NCI-H69 (cell line): ENCODE measurements around the gene POLR2J3.
"Not testable (repeated sequence)": the region's sequence is repeated elsewhere in the genome, so short reads cannot be mapped to it uniquely, and the experiment has no call there.

ENCODE experiments used
- DNase-seq: peaks from one replicate; lab custom pipeline; 2025; lab: John Stamatoyannopoulos, UW

The POLR2J3 gene

DNA sequence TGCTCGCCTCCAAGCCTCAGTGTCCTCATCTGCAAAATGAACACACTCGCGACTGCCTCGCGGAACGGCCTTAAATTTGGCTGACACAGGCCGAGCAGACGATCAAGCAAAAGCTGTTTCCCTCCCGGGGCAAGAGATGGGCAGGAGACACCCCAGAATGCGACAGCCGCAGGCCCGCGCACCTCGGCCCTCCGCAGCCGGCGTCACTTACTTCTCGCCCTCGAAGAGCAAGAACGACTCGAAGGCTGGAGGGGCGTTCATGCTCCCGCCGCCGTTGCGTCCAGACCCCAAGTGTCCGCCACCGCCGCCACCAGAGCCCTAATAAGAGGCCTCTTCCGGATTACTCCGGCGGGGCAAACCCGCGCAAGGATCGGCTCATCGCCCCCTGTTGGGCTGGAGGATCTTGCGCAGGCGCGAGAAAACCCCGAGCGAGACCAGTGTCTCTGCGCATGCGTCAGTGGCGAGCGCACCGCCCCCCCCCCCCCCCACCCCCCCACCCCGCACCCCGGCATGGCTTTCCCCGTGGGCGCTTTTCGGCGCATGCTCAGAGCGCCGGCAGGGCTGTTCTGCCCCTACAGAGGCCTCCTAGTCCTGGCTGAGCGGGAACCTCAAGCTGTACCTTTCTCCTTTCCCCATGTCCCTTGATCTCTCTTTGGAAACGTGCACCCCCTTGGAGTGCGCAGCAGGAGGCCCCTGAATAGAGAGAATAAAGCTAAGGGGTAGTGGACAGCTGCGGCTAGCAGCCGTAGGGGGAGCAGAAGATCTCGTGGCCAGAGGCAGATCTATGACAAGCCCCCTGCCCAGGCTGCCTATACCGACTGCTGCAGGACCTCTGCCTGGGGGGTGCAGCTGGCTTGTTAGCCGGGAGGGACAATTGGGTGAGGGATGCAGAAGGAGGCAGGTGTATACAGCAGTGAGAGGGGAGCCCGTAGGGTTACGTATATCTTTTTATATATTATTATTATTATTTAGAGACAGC lies at the start of gene POLR2J3:
TSS of gene POLR2J3 (minus strand) at position 323 of the 979 bp plus-strand sequence. CDS start at position 261, 62 bp downstream.
- not testable (repeated sequence) for DNase-seq

GRCh38 chr7:102618122-102618521 lies 45.7 kb upstream of the POLR2J3 start:
- not testable (repeated sequence) for DNase-seq

GRCh38 chr7:102616507-102617125 lies 44.2 kb upstream of the POLR2J3 start, which contains the start of gene RASA4:
Gene RASA4 (minus strand): TSS chr7:102616756. CDS start chr7:102616689, 67 bp downstream.
- DNase-seq: not testable (repeated sequence)

DNA sequence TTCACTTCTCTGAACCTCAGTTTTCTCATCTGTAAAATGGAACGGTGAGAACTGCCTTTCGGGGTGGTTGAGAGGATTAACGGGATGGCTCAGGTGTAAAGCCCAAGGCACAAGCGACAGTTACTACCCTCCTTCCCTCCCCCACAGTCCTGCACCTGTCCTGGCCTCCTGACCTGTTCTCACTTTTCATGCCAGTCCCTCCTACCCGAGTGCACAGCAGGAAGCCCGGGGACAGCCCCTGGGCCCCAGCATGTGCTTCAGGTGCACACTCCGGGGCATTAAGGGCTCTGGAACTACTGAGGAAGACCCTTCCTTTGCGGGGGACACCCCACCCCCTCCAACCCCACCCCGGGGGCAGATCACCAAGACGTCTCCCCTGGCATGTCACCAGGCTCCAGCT lies 43.5 kb upstream of the POLR2J3 start:
- not testable (repeated sequence) for DNase-seq

DNA sequence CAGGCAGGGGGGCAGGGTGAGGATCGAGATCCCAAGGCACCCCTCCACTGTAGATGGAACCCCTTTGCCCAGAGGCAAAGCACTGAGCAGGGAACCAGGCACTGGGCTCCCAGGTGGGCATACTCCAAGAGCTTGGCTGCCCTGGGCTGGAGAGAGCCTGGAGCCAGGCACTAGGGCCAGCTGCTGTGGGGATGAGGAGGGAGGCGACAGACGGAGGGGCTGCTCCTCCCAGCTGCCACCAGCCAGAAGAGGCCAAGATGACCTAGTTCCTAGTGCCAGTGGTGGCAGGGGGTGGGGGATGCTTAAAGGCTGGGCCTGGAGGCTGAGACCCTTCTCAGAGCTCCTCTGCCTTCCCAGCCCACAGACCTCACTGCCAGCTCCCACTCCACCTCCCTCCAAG lies 42.5 kb upstream of the POLR2J3 start:
- DNase-seq: not testable (repeated sequence)

- DNase-seq: not testable (repeated sequence)
Measured at GRCh38 chr7:102614346-102614697, 41.9 kb upstream of the POLR2J3 start.

GRCh38 chr7:102613575-102614345 lies 41.4 kb upstream of the POLR2J3 start:
- not testable (repeated sequence) for DNase-seq

GRCh38 chr7:102611675-102612325 lies 39.4 kb upstream of the POLR2J3 start:
- DNase-seq: not testable (repeated sequence)

GRCh38 chr7:102611013-102611674 lies 38.8 kb upstream of the POLR2J3 start:
- not testable (repeated sequence) for DNase-seq

GRCh38 chr7:102610441-102610840 lies 38.1 kb upstream of the POLR2J3 start:
- not testable (repeated sequence) for DNase-seq

GRCh38 chr7:102609734-102610133 lies 37.4 kb upstream of the POLR2J3 start:
- not testable (repeated sequence) for DNase-seq

- DNase-seq: not testable (repeated sequence)
Measured at GRCh38 chr7:102606848-102607247, 34.5 kb upstream of the POLR2J3 start.

DNA sequence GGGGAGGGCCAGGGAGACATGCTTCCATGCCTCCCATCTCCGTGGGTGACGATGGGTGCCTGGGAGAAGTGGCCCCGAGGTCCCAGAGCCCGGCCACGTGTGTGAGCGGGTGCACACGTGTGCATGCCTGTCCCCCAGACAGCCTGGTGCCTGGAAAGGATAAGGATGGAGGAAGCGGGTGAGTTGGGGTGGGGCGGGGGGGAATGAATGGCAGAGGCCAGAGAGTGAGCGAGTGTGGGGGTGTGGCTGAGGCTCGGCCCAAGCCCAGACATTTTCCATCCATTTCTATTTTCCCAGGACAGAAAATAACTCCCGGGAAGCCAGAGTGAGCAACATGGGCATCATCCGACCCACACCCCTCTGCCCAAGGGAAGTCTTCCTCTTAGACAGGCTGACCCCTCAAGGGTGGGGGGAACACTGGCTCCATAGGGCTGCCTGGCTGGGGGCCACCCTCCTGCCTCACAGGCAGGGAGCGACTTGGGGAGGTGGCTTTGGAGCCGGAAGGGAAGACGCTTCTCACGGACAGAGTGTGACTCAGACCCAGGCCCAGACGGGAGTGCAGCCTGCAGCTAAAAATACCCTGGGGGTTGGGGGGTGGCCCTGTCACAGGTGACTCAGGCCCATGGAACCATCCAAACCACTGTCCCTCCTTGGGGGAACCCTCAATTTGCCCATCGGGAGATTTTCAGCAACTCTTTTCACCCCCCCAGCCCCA lies 32.2 kb upstream of the POLR2J3 start:
- not testable (repeated sequence) for DNase-seq

DNA sequence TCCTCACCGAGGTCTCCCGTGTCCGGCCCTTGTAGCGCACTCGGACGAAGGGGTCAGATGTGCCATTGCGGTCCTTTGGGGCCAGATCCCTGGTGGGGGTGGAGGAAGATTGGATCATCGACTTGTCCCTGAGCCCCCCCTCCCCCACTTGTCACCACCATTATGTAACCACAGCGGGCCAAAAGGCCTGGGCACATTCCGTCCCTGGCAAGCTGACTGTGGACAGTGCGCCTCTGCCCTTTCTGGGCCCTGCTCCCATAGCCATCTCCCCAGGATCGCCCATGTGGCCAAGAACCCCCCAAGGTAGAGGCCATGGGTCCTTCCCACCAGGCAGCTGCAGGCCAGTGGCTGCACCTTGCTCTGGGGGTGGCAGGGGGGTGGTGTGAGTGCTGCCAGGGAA lies 29.9 kb upstream of the POLR2J3 start:
- not testable (repeated sequence) for DNase-seq

- DNase-seq: not testable (repeated sequence)
Measured at GRCh38 chr7:102599699-102600098, 27.3 kb upstream of the POLR2J3 start.

- not testable (repeated sequence) for DNase-seq
Measured at GRCh38 chr7:102596036-102596435, 23.7 kb upstream of the POLR2J3 start.

- DNase-seq: not testable (repeated sequence)
Measured at GRCh38 chr7:102593637-102594334, 21.4 kb upstream of the POLR2J3 start.

GRCh38 chr7:102592477-102593019 lies 20.2 kb upstream of the POLR2J3 start:
- not testable (repeated sequence) for DNase-seq

- not testable (repeated sequence) for DNase-seq
Measured at GRCh38 chr7:102589857-102590256, 17.5 kb upstream of the POLR2J3 start.
